GM12878 (cell line): ENCODE measurements around the gene TMEM138. TPM values are rescaled to one million over a fixed set of nuclear protein-coding genes. Genes with fewer than 3 reads are reported as not detected.

ENCODE experiments used
- CBFB ChIP-seq: IDR thresholded peaks from 2 replicates; pipeline ENCODE4 v1.6.1; 2016; ENCODE audit warnings: antibody characterized with exemption, low read depth
- CEBPB ChIP-seq, 2 experiments: fragments of 150-350 bp in 1 of 2; IDR thresholded peaks; 2 replicates each; pipeline ENCODE4 v1.6.1; 2012 to 2014; ENCODE audit warnings: low read depth in 2 of 2, low read length in 2 of 2, borderline replicate concordance in 1 of 2, inconsistent platforms in 1 of 2
- CREB1 ChIP-seq: IDR thresholded peaks from 2 replicates; pipeline ENCODE4 v1.6.1; 2012; ENCODE audit warnings: low read depth, mild to moderate bottlenecking, inconsistent platforms
- CREM ChIP-seq: IDR thresholded peaks from 2 replicates; pipeline ENCODE4 v1.6.1; 2014; ENCODE audit warnings: antibody characterized with exemption, low read depth
- EED ChIP-seq: sonication (generic); IDR thresholded peaks from 2 replicates; pipeline ENCODE4 v1.6.1; 2016; ENCODE audit warnings: antibody characterized with exemption, low read depth
- HDAC2 ChIP-seq: fragments of 200-600 bp; sonication (generic); IDR thresholded peaks from 2 replicates; pipeline ENCODE4 v1.6.1; 2017
- MTA2 ChIP-seq: fragments of 450-650 bp; IDR thresholded peaks from 2 replicates; pipeline ENCODE4 v1.6.1; 2016; ENCODE audit warnings: low read depth, mild to moderate bottlenecking, moderate library complexity
- MTA3 ChIP-seq: IDR thresholded peaks from 2 replicates; pipeline ENCODE4 v1.6.1; 2012; ENCODE audit warnings: low read length, inconsistent platforms, borderline replicate concordance
- SMC3 ChIP-seq: IDR thresholded peaks from 2 replicates; pipeline ENCODE4 v1.6.1; 2011; ENCODE audit warnings: low read length, improper control_type of control experiment, borderline replicate concordance
- SPI1 ChIP-seq: IDR thresholded peaks from 2 replicates; pipeline ENCODE4 v1.6.1; 2011; ENCODE audit warnings: low read depth, mild to moderate bottlenecking, low read length, moderate library complexity, borderline replicate concordance; ENCODE audit not compliant: insufficient read depth
- WRNIP1 ChIP-seq: IDR thresholded peaks from 2 replicates; pipeline ENCODE4 v1.6.1; 2011; ENCODE audit warnings: low read depth, low read length, improper control_type of control experiment, borderline replicate concordance
- ZBTB40 ChIP-seq: fragments of 450-650 bp; IDR thresholded peaks from 2 replicates; pipeline ENCODE4 v1.6.1; 2016; ENCODE audit warnings: mild to moderate bottlenecking, moderate library complexity, borderline replicate concordance
- ZNF207 ChIP-seq: fragments of 450-650 bp; IDR thresholded peaks from 2 replicates; pipeline ENCODE4 v1.6.1; 2014; ENCODE audit warnings: antibody characterized with exemption, mild to moderate bottlenecking, borderline replicate concordance
- ZNF274 ChIP-seq: IDR thresholded peaks from one replicate; pipeline ENCODE4 v1.8.0; 2011; ENCODE audit not compliant: insufficient read length, insufficient read depth
- polyA plus RNA-seq, 11 experiments: library from polyadenylated mRNA; depleted of rRNA in 4 of 11; unstranded in 6 of 11; stranded (reverse) in 5 of 11; fragments of >200 nt; fragmentation: Nextera tagmentation in 4 of 11; fragmentation: Illumina TruSeq in 1 of 11; extraction: Ambion mirVana in 4 of 11; extraction: Trizol in 1 of 11; gene quantifications; 1 replicate in 1 of 11; 2 replicates in 10 of 11; pipeline versions ENCODE4 v1.2.1 to v1.2.3, GENCODE V29; 2011 to 2016; ENCODE audit warnings: inconsistent platforms in 2 of 11, missing spikeins in 2 of 11, low read depth in 1 of 11
- total RNA-seq, 4 experiments: library from RNA; depleted of rRNA in 3 of 4; stranded (reverse); fragments of >200 nt in 3 of 4; fragmentation: Illumina TruSeq in 1 of 4; extraction: Trizol in 1 of 4; gene quantifications; 2 replicates each; pipeline versions ENCODE4 v1.2.1 to v1.2.3, GENCODE V29; 2013 to 2021
- TF ChIP-seq, protein P1 (sequence below): fragments of 450-650 bp; formaldehyde crosslinking; IDR thresholded peaks from 2 replicates; pipeline ENCODE4 v1.4.0; 2022; ENCODE audit warnings: mild to moderate bottlenecking, moderate library complexity
- TF ChIP-seq, protein P2 (sequence below): IDR thresholded peaks from 2 replicates; pipeline ENCODE4 v1.6.1; 2012; ENCODE audit warnings: improper control_type of control experiment, low read depth, low read length; ENCODE audit not compliant: insufficient replicate concordance

TMEM138 gene
- total and polyA plus RNA-seq, 10 of the 15 experiments (the other 5 are each of a cell fraction or from before 2014, with no cell fraction given) = 28.5 to 116 (median 73.4) TPM

DNA sequence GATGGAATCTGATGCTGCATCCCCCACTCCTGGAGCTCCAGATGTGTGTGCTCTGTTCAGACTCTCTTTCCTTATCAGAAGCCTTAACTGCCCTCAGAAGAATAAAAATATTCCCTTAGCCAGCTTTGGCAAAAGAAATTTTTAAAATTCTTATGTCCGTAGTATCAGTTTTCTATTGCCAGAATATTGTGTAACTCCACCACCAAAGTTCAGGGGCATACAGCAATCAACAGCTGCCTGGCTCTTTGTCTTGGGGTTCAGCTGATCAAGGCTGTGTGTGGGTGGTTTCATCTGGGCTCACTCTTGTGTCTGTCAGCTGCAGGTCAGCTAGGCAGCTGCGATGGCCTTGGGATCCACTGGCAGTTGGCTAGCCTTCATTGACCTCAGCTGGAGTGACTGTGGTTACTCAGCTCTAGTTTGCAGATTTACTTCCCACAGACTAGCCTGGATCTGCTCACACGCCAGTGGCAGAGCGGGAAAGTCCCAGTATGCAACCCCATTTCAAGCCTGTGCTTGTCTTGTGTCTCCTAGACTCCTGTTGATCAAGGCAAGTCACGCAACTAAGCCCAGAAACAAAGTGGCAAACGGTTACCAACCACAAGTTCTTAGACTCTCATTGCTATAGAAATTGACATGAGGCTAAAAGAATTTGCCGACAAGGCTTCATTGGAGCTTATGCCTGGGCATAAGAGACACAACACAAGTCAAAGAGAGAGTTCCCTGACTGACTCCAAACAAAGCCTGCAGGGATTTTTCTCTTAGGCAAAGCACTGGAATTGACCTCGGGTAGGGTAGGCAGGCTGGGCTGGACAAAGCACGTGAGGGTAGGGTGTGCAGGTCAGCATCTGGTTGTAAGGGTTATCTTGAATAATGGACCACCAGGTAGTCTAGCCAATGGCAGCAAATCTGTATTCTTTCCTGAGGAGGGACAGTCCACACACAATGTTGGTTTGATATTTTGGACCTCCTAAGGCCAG, 7.5 kb downstream of the TMEM138 start (continued):
- TF ChIP-seq WRNIP1 (no peak), CREB1 (0 out of 2 replicates have a peak, but pooled peaks have one; percentile 37), SMC3 (no peak), SPI1 (no peak), HDAC2 (no peak), EED (peak; percentile 63), MTA3 (0 out of 2 replicates have a peak, but pooled peaks have one; percentile 21), ZNF207 (no peak), ZNF274 (no peak), CEBPB (IDR thresholded peaks at IDR 0.05; ENCODE audit: borderline replicate concordance in 1 of 2, low read depth in 2 of 2, low read length in 2 of 2) (no peak), CREM (peak; percentile 83), CBFB (peak; percentile 39; the same call in 1 of the 2 replicates), MTA2 (peak; percentile 90), ZBTB40 (peak; percentile 26; the same call in 1 of the 2 replicates)
- TF ChIP-seq, protein P1, sequence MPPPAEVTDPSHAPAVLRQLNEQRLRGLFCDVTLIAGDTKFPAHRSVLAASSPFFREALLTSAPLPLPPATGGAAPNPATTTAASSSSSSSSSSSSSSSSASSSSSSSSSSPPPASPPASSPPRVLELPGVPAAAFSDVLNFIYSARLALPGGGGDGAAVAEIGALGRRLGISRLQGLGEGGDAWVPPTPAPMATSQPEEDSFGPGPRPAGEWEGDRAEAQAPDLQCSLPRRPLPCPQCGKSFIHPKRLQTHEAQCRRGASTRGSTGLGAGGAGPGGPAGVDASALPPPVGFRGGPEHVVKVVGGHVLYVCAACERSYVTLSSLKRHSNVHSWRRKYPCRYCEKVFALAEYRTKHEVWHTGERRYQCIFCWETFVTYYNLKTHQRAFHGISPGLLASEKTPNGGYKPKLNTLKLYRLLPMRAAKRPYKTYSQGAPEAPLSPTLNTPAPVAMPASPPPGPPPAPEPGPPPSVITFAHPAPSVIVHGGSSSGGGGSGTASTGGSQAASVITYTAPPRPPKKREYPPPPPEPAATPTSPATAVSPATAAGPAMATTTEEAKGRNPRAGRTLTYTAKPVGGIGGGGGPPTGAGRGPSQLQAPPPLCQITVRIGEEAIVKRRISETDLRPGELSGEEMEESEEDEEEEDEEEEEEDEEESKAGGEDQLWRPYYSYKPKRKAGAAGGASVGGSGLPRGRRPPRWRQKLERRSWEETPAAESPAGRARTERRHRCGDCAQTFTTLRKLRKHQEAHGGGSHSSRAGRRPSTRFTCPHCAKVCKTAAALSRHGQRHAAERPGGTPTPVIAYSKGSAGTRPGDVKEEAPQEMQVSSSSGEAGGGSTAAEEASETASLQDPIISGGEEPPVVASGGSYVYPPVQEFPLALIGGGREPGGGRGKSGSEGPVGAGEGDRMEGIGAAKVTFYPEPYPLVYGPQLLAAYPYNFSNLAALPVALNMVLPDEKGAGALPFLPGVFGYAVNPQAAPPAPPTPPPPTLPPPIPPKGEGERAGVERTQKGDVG (CRISPR knock-in tag) = no peak
- TF ChIP-seq, protein P2, sequence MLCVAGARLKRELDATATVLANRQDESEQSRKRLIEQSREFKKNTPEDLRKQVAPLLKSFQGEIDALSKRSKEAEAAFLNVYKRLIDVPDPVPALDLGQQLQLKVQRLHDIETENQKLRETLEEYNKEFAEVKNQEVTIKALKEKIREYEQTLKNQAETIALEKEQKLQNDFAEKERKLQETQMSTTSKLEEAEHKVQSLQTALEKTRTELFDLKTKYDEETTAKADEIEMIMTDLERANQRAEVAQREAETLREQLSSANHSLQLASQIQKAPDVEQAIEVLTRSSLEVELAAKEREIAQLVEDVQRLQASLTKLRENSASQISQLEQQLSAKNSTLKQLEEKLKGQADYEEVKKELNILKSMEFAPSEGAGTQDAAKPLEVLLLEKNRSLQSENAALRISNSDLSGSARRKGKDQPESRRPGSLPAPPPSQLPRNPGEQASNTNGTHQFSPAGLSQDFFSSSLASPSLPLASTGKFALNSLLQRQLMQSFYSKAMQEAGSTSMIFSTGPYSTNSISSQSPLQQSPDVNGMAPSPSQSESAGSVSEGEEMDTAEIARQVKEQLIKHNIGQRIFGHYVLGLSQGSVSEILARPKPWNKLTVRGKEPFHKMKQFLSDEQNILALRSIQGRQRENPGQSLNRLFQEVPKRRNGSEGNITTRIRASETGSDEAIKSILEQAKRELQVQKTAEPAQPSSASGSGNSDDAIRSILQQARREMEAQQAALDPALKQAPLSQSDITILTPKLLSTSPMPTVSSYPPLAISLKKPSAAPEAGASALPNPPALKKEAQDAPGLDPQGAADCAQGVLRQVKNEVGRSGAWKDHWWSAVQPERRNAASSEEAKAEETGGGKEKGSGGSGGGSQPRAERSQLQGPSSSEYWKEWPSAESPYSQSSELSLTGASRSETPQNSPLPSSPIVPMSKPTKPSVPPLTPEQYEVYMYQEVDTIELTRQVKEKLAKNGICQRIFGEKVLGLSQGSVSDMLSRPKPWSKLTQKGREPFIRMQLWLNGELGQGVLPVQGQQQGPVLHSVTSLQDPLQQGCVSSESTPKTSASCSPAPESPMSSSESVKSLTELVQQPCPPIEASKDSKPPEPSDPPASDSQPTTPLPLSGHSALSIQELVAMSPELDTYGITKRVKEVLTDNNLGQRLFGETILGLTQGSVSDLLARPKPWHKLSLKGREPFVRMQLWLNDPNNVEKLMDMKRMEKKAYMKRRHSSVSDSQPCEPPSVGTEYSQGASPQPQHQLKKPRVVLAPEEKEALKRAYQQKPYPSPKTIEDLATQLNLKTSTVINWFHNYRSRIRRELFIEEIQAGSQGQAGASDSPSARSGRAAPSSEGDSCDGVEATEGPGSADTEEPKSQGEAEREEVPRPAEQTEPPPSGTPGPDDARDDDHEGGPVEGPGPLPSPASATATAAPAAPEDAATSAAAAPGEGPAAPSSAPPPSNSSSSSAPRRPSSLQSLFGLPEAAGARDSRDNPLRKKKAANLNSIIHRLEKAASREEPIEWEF = no peak
